Transverse colon (tissue), 4 donors: ENCODE data around the gene THSD4. TPM values are rescaled to one million over a fixed set of nuclear protein-coding genes. Genes with fewer than 3 reads are reported as not detected.
"Not testable (repeated sequence)": the region's sequence is repeated elsewhere in the genome, so short reads cannot be mapped to it uniquely, and the experiment has no call there.

Experiments used
- DNase-seq: peaks from one replicate; pipeline ENCODE4 v3.0.0-alpha.2; 2019
- H3K27ac ChIP-seq, 4 donors: fragments of 200-600 bp; sonication (generic); 2 replicates each; pipeline ENCODE4 v1.5.1; 2016 to 2018; ENCODE audit warnings: inconsistent platforms in 4 of 4
- H3K27me3 ChIP-seq: fragments of 200-600 bp; sonication (generic); 2 replicates; pipeline ENCODE4 v1.5.1; 2017; ENCODE audit warnings: inconsistent platforms
- H3K36me3 ChIP-seq, 4 donors: fragments of 200-600 bp; sonication (generic); 2 replicates each; pipeline ENCODE4 v1.5.1; 2017 to 2019; ENCODE audit warnings: inconsistent platforms in 4 of 4
- H3K4me1 ChIP-seq, 4 donors: fragments of 200-600 bp; sonication (generic); 2 replicates each; pipeline ENCODE4 v1.5.1; 2017 to 2020; ENCODE audit warnings: inconsistent platforms in 4 of 4
- H3K4me3 ChIP-seq, 4 donors: fragments of 200-600 bp; sonication (generic); 1 replicate in 1 of 4; 2 replicates in 3 of 4; pipeline versions ENCODE4 v1.5.1 to v1.6.1; 2017 to 2019; ENCODE audit warnings: inconsistent platforms in 4 of 4
- H3K9me3 ChIP-seq, 2 donors: fragments of 200-600 bp; sonication (generic); 2 replicates each; pipeline ENCODE4 v1.5.1; 2017 to 2019; ENCODE audit warnings: inconsistent platforms in 2 of 2
- EP300 ChIP-seq: sonication (generic); formaldehyde crosslinking; IDR thresholded peaks from one replicate; pipeline ENCODE4 v1.6.1; 2017; ENCODE audit warnings: antibody characterized with exemption, low read depth
- POLR2A ChIP-seq: fragments of 450-650 bp; IDR thresholded peaks from one replicate; pipeline ENCODE4 v1.6.1; 2016; ENCODE audit warnings: antibody characterized with exemption, mild to moderate bottlenecking, moderate library complexity
- POLR2AphosphoS5 ChIP-seq, 3 donors: sonication (generic); formaldehyde crosslinking; IDR thresholded peaks; one replicate each; pipeline ENCODE4 v1.6.1; 2016; ENCODE audit warnings: antibody characterized with exemption in 3 of 3
- WGBS, 2 donors: methylation state at CpG; one replicate each; pipeline ENCODE4 v1.1.5; 2018; ENCODE audit warnings: low coverage in 1 of 2; 5-methylcytosine and 5-hydroxymethylcytosine counted together
- in situ Hi-C, 4 donors: fragments of 200-750 bp; cut with MboI; loops; one replicate each; pipeline versions ENCODE4 v1.15.0 to v1.15.1; 2017; ENCODE audit warnings: low sequenced_read_pairs in 3 of 4, low pct_ligation_motif_present in 1 of 4, low pct_unique_long_range_greater_than_20kb in 1 of 4
- intact Hi-C: fragments of 100-400 bp; cut with DNase I; formaldehyde crosslinking; loops from one replicate; pipeline ENCODE4 v1.15.1; 2023; ENCODE audit warnings: low total_unique reads
- total RNA-seq, 4 donors: library from RNA; depleted of rRNA; stranded (reverse); fragments of >200 nt; gene quantifications; one replicate each; pipeline ENCODE4 v1.1.0, GENCODE V29; 2016
- TF ChIP-seq, protein P1 (sequence below), 5 experiments: fragments of 200-600 bp in 3 of 5; fragments of 450-650 bp in 2 of 5; sonication (generic) in 3 of 5; IDR thresholded peaks; 1 replicate in 2 of 5; 2 replicates in 3 of 5; pipeline ENCODE4 v1.5.1; 2016 to 2017; ENCODE audit warnings: antibody characterized with exemption in 5 of 5, inconsistent platforms in 3 of 5, mild to moderate bottlenecking in 2 of 5, moderate library complexity in 1 of 5

Gene THSD4
- total RNA-seq, 4 donors from 2014 or later, result 13.3 to 57.2 (median 47.4) TPM

DNA sequence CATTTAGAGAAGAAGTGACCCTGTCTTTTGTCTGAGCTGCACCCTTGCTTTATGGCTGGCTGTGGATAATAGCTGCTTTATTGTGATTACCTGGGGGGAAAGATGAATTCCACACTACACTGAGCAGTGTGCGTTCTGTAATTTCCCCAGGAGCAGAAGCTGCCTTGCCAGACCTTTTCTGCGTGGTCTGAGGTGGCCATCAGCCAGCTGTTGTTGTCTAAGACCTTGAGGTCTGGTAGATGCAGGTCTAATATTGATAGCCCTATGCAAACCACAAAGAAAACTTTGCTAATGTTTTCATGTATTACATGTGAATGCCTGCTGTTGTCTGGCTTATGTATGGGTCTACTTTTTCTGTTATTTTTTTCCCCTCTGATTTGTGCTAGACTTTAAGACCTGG, 144.6 kb downstream of the THSD4 start:
- Histone ChIP-seq H3K9me3 (no peaks in the 10 kb centered on the region), H3K36me3 (no peaks in the 10 kb centered on the region), H3K27me3 (no peaks in the 10 kb centered on the region), H3K4me3 (no peak overlapping the region), H3K27ac (no peak overlapping the region), H3K4me1 (no peaks in the 10 kb centered on the region)
- in situ Hi-C loops, result no loop called here
- DNase-seq, result no peak
- TF ChIP-seq EP300, result no peak
- TF ChIP-seq, protein P1, sequence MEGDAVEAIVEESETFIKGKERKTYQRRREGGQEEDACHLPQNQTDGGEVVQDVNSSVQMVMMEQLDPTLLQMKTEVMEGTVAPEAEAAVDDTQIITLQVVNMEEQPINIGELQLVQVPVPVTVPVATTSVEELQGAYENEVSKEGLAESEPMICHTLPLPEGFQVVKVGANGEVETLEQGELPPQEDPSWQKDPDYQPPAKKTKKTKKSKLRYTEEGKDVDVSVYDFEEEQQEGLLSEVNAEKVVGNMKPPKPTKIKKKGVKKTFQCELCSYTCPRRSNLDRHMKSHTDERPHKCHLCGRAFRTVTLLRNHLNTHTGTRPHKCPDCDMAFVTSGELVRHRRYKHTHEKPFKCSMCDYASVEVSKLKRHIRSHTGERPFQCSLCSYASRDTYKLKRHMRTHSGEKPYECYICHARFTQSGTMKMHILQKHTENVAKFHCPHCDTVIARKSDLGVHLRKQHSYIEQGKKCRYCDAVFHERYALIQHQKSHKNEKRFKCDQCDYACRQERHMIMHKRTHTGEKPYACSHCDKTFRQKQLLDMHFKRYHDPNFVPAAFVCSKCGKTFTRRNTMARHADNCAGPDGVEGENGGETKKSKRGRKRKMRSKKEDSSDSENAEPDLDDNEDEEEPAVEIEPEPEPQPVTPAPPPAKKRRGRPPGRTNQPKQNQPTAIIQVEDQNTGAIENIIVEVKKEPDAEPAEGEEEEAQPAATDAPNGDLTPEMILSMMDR (IDR thresholded peaks at IDR 0.05), result no peak
- 72 to 74% methylated on average over 2 of the region's 2 CpGs for WGBS, 2 donors
- intact Hi-C loops, result no loop called here

DNA sequence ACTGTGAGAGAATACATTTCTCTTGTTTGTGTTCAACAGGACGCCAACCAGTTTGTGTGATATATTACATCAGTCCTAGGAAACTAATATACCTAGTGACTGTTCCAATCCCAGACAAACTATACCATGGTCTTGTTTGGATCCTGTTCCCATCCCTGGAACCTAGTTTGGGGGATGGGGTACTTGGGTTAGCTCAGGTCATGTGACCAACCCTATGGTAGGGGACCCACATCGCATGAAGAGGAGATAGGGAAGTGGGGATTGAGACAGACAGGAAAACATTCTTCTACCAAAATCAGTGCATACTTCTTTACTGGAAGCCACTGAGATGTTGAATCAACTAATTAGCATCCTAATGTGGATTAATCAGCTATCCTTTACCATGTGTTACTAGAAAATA, 146.1 kb downstream of the THSD4 start:
- no peaks in the 10 kb centered on the region for H3K9me3 ChIP-seq
- H3K4me3 ChIP-seq, result no peak overlapping the region
- no peak for DNase-seq
- intact Hi-C loops (no loop called here), in situ Hi-C loops (no loop called here)
- H3K36me3 ChIP-seq, result no peaks in the 10 kb centered on the region
- H3K4me1 ChIP-seq, result no peaks in the 10 kb centered on the region
- TF ChIP-seq POLR2AphosphoS5 (IDR thresholded peaks at IDR 0.05), result no peak
- H3K27me3 ChIP-seq, result no peaks in the 10 kb centered on the region
- no peak overlapping the region for H3K27ac ChIP-seq
- WGBS, 2 donors, result 93% methylated on average over 2 of the region's 2 CpGs; no CpG with 5 or more reads in 1 of the 2 donors

DNA sequence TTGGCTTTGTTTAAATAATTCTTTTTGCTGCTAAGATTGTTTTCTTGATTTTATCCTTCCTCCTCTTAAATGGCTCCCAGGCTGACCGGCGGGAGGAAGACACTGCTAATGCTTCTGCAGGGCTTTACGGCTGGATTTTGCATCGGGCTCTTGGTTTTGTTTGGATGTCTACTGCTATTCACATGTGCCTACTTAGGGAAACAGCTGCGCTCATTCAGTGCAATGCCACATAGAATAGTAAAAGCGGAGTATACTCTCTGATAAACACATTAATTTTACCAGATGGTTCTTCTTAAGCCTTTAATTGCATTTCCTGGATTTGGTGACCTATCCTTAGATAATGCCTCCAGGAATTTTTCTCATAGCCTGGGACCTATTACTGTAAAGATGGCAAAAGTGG, 146.6 kb downstream of the THSD4 start:
- no peak for TF ChIP-seq POLR2AphosphoS5 (IDR thresholded peaks at IDR 0.05)
- no peak for DNase-seq
- H3K4me3 ChIP-seq, result no peak overlapping the region
- no peaks in the 10 kb centered on the region for H3K27me3 ChIP-seq
- intact Hi-C loops (no loop called here), in situ Hi-C loops (no loop called here)
- H3K27ac ChIP-seq, result no peak overlapping the region
- WGBS, 2 donors, result 60 to 80% methylated on average over 1 to 6 of the region's 6 CpGs
- H3K4me1 ChIP-seq, result no peaks in the 10 kb centered on the region
- H3K36me3 ChIP-seq, result no peaks in the 10 kb centered on the region
- H3K9me3 ChIP-seq, result no peaks in the 10 kb centered on the region

DNA sequence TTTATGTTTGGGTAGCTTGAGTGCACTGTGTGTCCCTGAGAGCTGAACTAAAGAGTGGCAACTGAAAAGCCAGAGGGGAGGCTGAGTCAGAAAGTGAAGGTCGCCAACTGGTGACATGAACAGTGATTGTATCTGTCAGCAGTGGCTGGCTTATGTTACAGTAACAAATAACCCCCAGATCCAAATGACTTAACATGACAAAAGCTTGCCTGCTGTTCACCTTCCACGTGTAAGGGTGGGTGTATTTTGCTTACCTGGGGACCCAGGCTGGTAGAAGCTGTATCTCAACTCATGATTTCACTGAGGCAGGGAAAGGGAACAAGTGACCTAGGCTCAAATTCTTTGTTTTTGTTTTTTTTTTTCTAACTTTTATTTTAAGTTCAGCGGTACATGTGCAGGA, 147.3 kb downstream of the THSD4 start:
- Histone ChIP-seq H3K4me1 (no peaks in the 10 kb centered on the region), H3K27ac (no peak overlapping the region), H3K4me3 (no peak overlapping the region), H3K9me3 (no peaks in the 10 kb centered on the region), H3K27me3 (no peaks in the 10 kb centered on the region), H3K36me3 (no peaks in the 10 kb centered on the region)
- in situ Hi-C loops, result no loop called here
- TF ChIP-seq POLR2A, result no peak
- TF ChIP-seq POLR2AphosphoS5 (IDR thresholded peaks at IDR 0.05), result no peak
- TF ChIP-seq EP300, result no peak
- intact Hi-C loops, result no loop called here
- no peak for DNase-seq
- WGBS, 2 donors, result 58 to 83% methylated on average over 1 to 3 of the region's 3 CpGs

DNA sequence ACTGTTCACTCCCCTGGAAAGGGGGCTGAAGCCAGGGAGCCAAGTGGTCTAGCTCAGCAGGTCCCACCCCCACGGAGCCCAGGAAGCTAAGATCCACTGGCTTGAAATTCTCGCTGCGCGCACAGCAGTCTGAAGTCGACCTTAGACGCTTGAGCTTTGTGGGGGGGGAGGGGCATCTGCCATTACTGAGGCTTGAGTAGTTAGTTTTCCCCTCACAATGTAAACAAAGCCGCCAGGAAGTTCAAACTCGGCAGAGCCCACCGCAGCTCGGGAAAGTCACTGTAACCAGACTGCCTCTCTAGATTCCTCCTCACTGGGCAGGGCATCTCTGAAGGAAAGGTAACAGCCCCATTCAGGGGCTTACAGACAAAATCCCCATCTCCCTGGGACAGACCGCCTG, 150.3 kb downstream of the THSD4 start:
- in situ Hi-C loops, H3K4me3 ChIP-seq, H3K9me3 ChIP-seq, intact Hi-C loops, H3K27me3 ChIP-seq, H3K36me3 ChIP-seq, DNase-seq, H3K27ac ChIP-seq, H3K4me1 ChIP-seq: not testable (repeated sequence)
- WGBS, 2 donors, result 61% methylated on average over 11 of the region's 11 CpGs; no CpG with 5 or more reads in 1 of the 2 donors

DNA sequence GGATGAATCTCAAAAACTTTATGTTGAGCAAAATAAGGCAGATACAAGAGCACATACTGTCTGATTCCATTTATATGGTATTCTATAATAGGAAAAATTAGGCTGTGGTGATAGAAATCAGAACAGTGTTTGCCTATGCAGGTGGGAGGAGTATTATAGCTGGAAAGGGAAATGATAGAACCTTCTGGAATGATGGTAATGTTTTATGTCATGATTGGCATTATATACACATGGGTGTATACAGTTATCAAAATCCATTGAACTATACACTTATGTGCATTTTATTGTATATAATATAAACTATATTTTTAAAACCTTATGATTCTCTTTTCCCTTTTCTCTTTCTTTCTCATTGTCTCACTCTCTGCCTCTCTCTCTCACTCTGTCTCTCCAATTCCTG, 156.1 kb downstream of the THSD4 start:
- H3K4me3 ChIP-seq, result no peak overlapping the region
- peaks cover 0 to 4% of the 10 kb centered on the region in 2 donors for H3K9me3 ChIP-seq
- H3K27ac ChIP-seq, result no peak overlapping the region
- TF ChIP-seq POLR2A (no peak), POLR2AphosphoS5 (IDR thresholded peaks at IDR 0.05) (no peak), EP300 (no peak)
- TF ChIP-seq, protein P1 (IDR thresholded peaks at IDR 0.05), result no peak
- intact Hi-C loops (no loop called here), in situ Hi-C loops (no loop called here)
- H3K27me3 ChIP-seq, result no peaks in the 10 kb centered on the region
- no peak for DNase-seq
- H3K4me1 ChIP-seq, result peaks cover 0 to 10% (median 0%) of the 10 kb centered on the region in 4 donors
- H3K36me3 ChIP-seq, result no peaks in the 10 kb centered on the region
